ENCODE measurements around the gene C2CD2. TPM values are rescaled to one million over a fixed set of nuclear protein-coding genes. Genes with fewer than 3 reads are reported as not detected.
A peak's percentile ranks its signal among the peaks of the same experiment; 100 is the strongest.

The C2CD2 gene
- total RNA-seq, 2 experiments from 2014 or later, result 8.2 to 8.8 TPM

GRCh38 chr21:41939391-41939790 is 14.4 kb downstream of the C2CD2 start:
- CTCF ChIA-PET, result no interaction called here
- Mint-ChIP-seq H3K27me3 (no peaks in the 10 kb centered on the region), H3K4me1 (ENCODE audit: low read depth) (no peaks in the 10 kb centered on the region), H3K4me3 (no peak overlapping the region), H3K27ac (no peak overlapping the region), H3K9me3 (no peaks in the 10 kb centered on the region), H3K36me3 (ENCODE audit: low read depth) (no peaks in the 10 kb centered on the region)
- no peaks in the 10 kb centered on the region for H3K27me3 ChIP-seq (ENCODE audit: control insufficient read depth in 1 of 2, insufficient read depth in 2 of 2, low read length in 2 of 2)
- DNase-seq (no peak), ATAC-seq (ENCODE audit: poor library complexity) (no peak)
- POLR2A ChIA-PET, result interaction anchor here (1.5 kb wide), 1 partner anchor 11 kb away, joined by 3 read pairs; no protein-coding TSS in a partner anchor
- no peaks in the 10 kb centered on the region for H3K36me3 ChIP-seq (ENCODE audit: insufficient read depth, low read length)
- no peaks in the 10 kb centered on the region for H3K9me3 ChIP-seq (ENCODE audit: control insufficient read depth in 1 of 2, insufficient read depth in 1 of 2, low read length in 2 of 2)
- intact Hi-C loops (cut with DNase I, micrococcal nuclease), result no loop called here
- no peaks in the 10 kb centered on the region for H3K4me1 ChIP-seq (ENCODE audit: insufficient read depth, low read length)
- H3K4me3 ChIP-seq (ENCODE audit: low read length), result no peak overlapping the region
- TF ChIP-seq CTCF (IDR thresholded peaks at IDR 0.05), result no peak
- H3K27ac ChIP-seq (ENCODE audit: low read depth in 1 of 2, low read length in 2 of 2), result no peak overlapping the region

GRCh38 chr21:41933313-41934079 is 20.3 kb downstream of the C2CD2 start:
- Mint-ChIP-seq H3K4me1 (ENCODE audit: low read depth) (peaks cover 15% of the 10 kb centered on the region), H3K4me3 (no peak overlapping the region), H3K27ac (no peak overlapping the region), H3K36me3 (ENCODE audit: low read depth) (no peaks in the 10 kb centered on the region), H3K9me3 (no peaks in the 10 kb centered on the region), H3K27me3 (peaks cover 7% of the 10 kb centered on the region)
- H3K27ac ChIP-seq (ENCODE audit: low read depth in 1 of 2, low read length in 2 of 2), result no peak overlapping the region
- ATAC-seq (ENCODE audit: poor library complexity) (peak; percentile 17), DNase-seq (no peak)
- H3K9me3 ChIP-seq (ENCODE audit: control insufficient read depth in 1 of 2, insufficient read depth in 1 of 2, low read length in 2 of 2), result no peaks in the 10 kb centered on the region
- TF ChIP-seq CTCF (IDR thresholded peaks at IDR 0.05), result no peak
- H3K4me3 ChIP-seq (ENCODE audit: low read length), result no peak overlapping the region
- peaks cover 8% of the 10 kb centered on the region for H3K4me1 ChIP-seq (ENCODE audit: insufficient read depth, low read length)
- POLR2A ChIA-PET, result interaction anchor here (0.5 to 0.7 kb wide), 2 partner anchors 129 to 239 kb away, joined by 3 read pairs; no protein-coding TSS in a partner anchor
- CTCF ChIA-PET, result interaction anchor here (0.6 kb wide), 1 partner anchor 73 kb away, joined by 3 read pairs; no protein-coding TSS in a partner anchor
- intact Hi-C loops (cut with DNase I, micrococcal nuclease), result loop anchor here in 1 of 2 experiments (5.0 kb wide), 1 partner anchor 116 kb away; no protein-coding TSS in a partner anchor
- peaks cover 0 to 2% of the 10 kb centered on the region in 2 experiments for H3K27me3 ChIP-seq (ENCODE audit: control insufficient read depth in 1 of 2, insufficient read depth in 2 of 2, low read length in 2 of 2)
- H3K36me3 ChIP-seq (ENCODE audit: insufficient read depth, low read length), result no peaks in the 10 kb centered on the region

GRCh38 chr21:41932576-41933312 is 21.1 kb downstream of the C2CD2 start:
- peak; percentile 11 for ATAC-seq (ENCODE audit: poor library complexity)
- intact Hi-C loops (cut with DNase I, micrococcal nuclease), result loop anchor here in 1 of 2 experiments (5.0 kb wide), 1 partner anchor 115 kb away; no protein-coding TSS in a partner anchor

More at GRCh38 chr21:41932576-41933312, 21.1 kb downstream of the C2CD2 start:
- no peak overlapping the region for H3K4me3 Mint-ChIP-seq
- H3K36me3 Mint-ChIP-seq (ENCODE audit: low read depth), result no peaks in the 10 kb centered on the region
- CTCF ChIA-PET, result no interaction called here
- no peak overlapping the region for H3K27ac Mint-ChIP-seq
- Histone ChIP-seq H3K4me1 (ENCODE audit: insufficient read depth, low read length) (peaks cover 16% of the 10 kb centered on the region), H3K4me3 (ENCODE audit: low read length) (no peak overlapping the region), H3K9me3 (ENCODE audit: control insufficient read depth in 1 of 2, insufficient read depth in 1 of 2, low read length in 2 of 2) (peaks cover 0 to 4% of the 10 kb centered on the region in 2 experiments), H3K36me3 (ENCODE audit: insufficient read depth, low read length) (no peaks in the 10 kb centered on the region), H3K27ac (ENCODE audit: low read depth in 1 of 2, low read length in 2 of 2) (no peak overlapping the region), H3K27me3 (ENCODE audit: control insufficient read depth in 1 of 2, insufficient read depth in 2 of 2, low read length in 2 of 2) (peaks cover 0 to 2% of the 10 kb centered on the region in 2 experiments)
- H3K4me1 Mint-ChIP-seq (ENCODE audit: low read depth), result peaks cover 22% of the 10 kb centered on the region
- TF ChIP-seq CTCF (IDR thresholded peaks at IDR 0.05), result no peak
- POLR2A ChIA-PET, result interaction anchor here (0.7 kb wide), 1 partner anchor 130 kb away, joined by 3 read pairs; no protein-coding TSS in a partner anchor
- peaks cover 7% of the 10 kb centered on the region for H3K27me3 Mint-ChIP-seq
- no peak for DNase-seq
- no peaks in the 10 kb centered on the region for H3K9me3 Mint-ChIP-seq
